Measurements from ENCODE around the gene UCN2.

Gene UCN2

GRCh38 chr3:48563382-48563918, at the start of gene UCN2:
Gene UCN2 (minus strand): TSS chr3:48563781. CDS start chr3:48563124, 657 bp downstream.
- DNase-seq (ENCODE audit: low spot score): no peak

- DNase-seq (ENCODE audit: low spot score): no peak
Observed at GRCh38 chr3:48612309-48612708, 48.7 kb upstream of the UCN2 start.

GRCh38 chr3:48609088-48610005, 45.8 kb upstream of the UCN2 start, which contains the start of gene UQCRC1:
Gene UQCRC1 (minus strand): TSS chr3:48609646. CDS start chr3:48609620, 26 bp downstream.
- peak; percentile 99 for DNase-seq (ENCODE audit: low spot score)

- no peak for DNase-seq (ENCODE audit: low spot score)
Observed at GRCh38 chr3:48607519-48607918, 43.9 kb upstream of the UCN2 start.

- DNase-seq (ENCODE audit: low spot score): no peak
Observed at GRCh38 chr3:48601622-48601994, 38.0 kb upstream of the UCN2 start.

GRCh38 chr3:48600711-48601621, 37.4 kb upstream of the UCN2 start:
- DNase-seq (ENCODE audit: low spot score): no peak

GRCh38 chr3:48599509-48600285, 36.1 kb upstream of the UCN2 start:
- DNase-seq (ENCODE audit: low spot score): no peak

GRCh38 chr3:48599077-48599501, 35.5 kb upstream of the UCN2 start:
- DNase-seq (ENCODE audit: low spot score): no peak

GRCh38 chr3:48598323-48599076, 34.9 kb upstream of the UCN2 start:
- peak; percentile 92 for DNase-seq (ENCODE audit: low spot score)

GRCh38 chr3:48597408-48597800, 33.8 kb upstream of the UCN2 start:
- no peak for DNase-seq (ENCODE audit: low spot score)

- no peak for DNase-seq (ENCODE audit: low spot score)
Observed at GRCh38 chr3:48596676-48597407, 33.3 kb upstream of the UCN2 start.

GRCh38 chr3:48596157-48596556, 32.6 kb upstream of the UCN2 start:
- DNase-seq (ENCODE audit: low spot score): no peak

GRCh38 chr3:48595526-48596121, 32.0 kb upstream of the UCN2 start:
- DNase-seq (ENCODE audit: low spot score): peak; percentile 91

- peak; percentile 63 for DNase-seq (ENCODE audit: low spot score)
Observed at GRCh38 chr3:48595075-48595525, 31.5 kb upstream of the UCN2 start, which contains the start of gene COL7A1. Gene COL7A1 (minus strand): TSS chr3:48595329. CDS start chr3:48595159, 170 bp downstream.

GRCh38 chr3:48594417-48595049, 31.0 kb upstream of the UCN2 start:
- no peak for DNase-seq (ENCODE audit: low spot score)

GRCh38 chr3:48593337-48593736, 29.8 kb upstream of the UCN2 start:
- no peak for DNase-seq (ENCODE audit: low spot score)

- no peak for DNase-seq (ENCODE audit: low spot score)
Observed at GRCh38 chr3:48592519-48593087, 29.0 kb upstream of the UCN2 start.

GRCh38 chr3:48591886-48592518, 28.4 kb upstream of the UCN2 start:
- DNase-seq (ENCODE audit: low spot score): no peak
